HG03520 (cell line): ENCODE results near the gene CTCF.
"Not testable (repeated sequence)": the region's sequence is repeated elsewhere in the genome, so short reads cannot be mapped to it uniquely, and the experiment has no call there.

Experiments used
- ATAC-seq: cut with Tn5 transposase; IDR thresholded peaks from one replicate; pipeline ENCODE4 v1.9.1; 2021; ENCODE audit warnings: mild to moderate bottlenecking, moderate library complexity; ENCODE audit not compliant: unreplicated experiment

CTCF gene

GRCh38 chr16:67533024-67533560, 29.2 kb upstream of the CTCF start:
- ATAC-seq: no peak

GRCh38 chr16:67533987-67534386, 28.3 kb upstream of the CTCF start:
- ATAC-seq: not testable (repeated sequence)

GRCh38 chr16:67534431-67534830, 27.9 kb upstream of the CTCF start:
- no peak for ATAC-seq

GRCh38 chr16:67535201-67535600, 27.1 kb upstream of the CTCF start:
- ATAC-seq: no peak

GRCh38 chr16:67537270-67537635, 25.1 kb upstream of the CTCF start:
- ATAC-seq: no peak

GRCh38 chr16:67537636-67538591, 24.4 kb upstream of the CTCF start:
- ATAC-seq: no peak

- ATAC-seq: no peak
These were observed 23.6 kb upstream of the CTCF start for GRCh38 chr16:67538666-67539101.

- no peak for ATAC-seq
These were observed 23.1 kb upstream of the CTCF start for GRCh38 chr16:67539271-67539670.

GRCh38 chr16:67539691-67540635, 22.4 kb upstream of the CTCF start:
- ATAC-seq: no peak

GRCh38 chr16:67540756-67541155, 21.6 kb upstream of the CTCF start:
- ATAC-seq: no peak

GRCh38 chr16:67541391-67542263, 20.7 kb upstream of the CTCF start:
- ATAC-seq: no peak

- peak; percentile 39 for ATAC-seq
These were observed 19.9 kb upstream of the CTCF start for GRCh38 chr16:67542464-67542863.

- ATAC-seq: no peak
These were observed 19.3 kb upstream of the CTCF start for GRCh38 chr16:67543036-67543435.

GRCh38 chr16:67543582-67543981, 18.7 kb upstream of the CTCF start:
- ATAC-seq: no peak

- ATAC-seq: no peak
These were observed 17.9 kb upstream of the CTCF start for GRCh38 chr16:67544329-67544841.

GRCh38 chr16:67544844-67545664, 17.3 kb upstream of the CTCF start:
- no peak for ATAC-seq

GRCh38 chr16:67545665-67546024, 16.7 kb upstream of the CTCF start:
- ATAC-seq: no peak

GRCh38 chr16:67546091-67546501, 16.2 kb upstream of the CTCF start:
- no peak for ATAC-seq

GRCh38 chr16:67546761-67547422, 15.4 kb upstream of the CTCF start:
- ATAC-seq: no peak
